HG03378 (cell line): ENCODE results near the gene USP31.

ENCODE experiments used
- ATAC-seq: cut with Tn5 transposase; IDR thresholded peaks from one replicate; pipeline ENCODE4 v1.9.1; 2021; ENCODE audit warnings: mild to moderate bottlenecking, moderate library complexity; ENCODE audit not compliant: unreplicated experiment

Gene USP31

DNA sequence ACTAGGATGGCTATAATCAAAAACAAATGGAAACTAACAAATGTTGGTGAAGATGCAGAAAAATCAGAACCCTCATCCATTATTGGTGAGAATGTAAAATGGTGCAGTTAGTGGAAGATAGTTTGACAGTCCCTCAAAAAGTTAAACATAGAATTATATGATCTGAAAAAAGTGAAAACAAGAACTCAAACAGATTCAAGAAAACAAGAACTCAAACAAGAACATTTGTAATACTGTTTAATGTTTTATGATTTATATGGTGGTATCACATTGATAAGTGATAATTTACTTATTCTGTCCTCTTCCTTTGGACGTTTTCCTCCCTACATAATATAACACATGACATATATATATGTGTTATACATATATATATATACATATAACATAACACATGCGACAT is 12.0 kb downstream of the USP31 start:
- ATAC-seq: no peak

DNA sequence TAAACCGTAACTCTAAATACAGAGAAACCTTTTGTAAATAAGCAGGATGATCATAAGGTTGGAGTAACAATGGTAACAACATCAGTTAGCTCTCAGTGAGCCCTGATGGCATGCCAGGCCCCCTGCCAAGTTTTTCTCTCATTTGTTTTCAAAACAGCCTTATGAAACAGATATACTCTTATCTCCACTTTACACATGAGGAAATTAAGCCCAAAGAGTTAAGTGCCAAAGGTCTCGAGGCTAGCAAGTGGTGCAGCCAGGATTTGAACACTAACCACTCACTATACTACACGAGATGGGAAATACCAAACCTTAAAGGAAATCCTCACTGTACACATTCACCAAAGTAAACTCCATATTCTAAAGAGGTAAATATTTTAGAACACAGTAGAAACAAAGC is 15.0 kb downstream of the USP31 start:
- ATAC-seq: no peak

DNA sequence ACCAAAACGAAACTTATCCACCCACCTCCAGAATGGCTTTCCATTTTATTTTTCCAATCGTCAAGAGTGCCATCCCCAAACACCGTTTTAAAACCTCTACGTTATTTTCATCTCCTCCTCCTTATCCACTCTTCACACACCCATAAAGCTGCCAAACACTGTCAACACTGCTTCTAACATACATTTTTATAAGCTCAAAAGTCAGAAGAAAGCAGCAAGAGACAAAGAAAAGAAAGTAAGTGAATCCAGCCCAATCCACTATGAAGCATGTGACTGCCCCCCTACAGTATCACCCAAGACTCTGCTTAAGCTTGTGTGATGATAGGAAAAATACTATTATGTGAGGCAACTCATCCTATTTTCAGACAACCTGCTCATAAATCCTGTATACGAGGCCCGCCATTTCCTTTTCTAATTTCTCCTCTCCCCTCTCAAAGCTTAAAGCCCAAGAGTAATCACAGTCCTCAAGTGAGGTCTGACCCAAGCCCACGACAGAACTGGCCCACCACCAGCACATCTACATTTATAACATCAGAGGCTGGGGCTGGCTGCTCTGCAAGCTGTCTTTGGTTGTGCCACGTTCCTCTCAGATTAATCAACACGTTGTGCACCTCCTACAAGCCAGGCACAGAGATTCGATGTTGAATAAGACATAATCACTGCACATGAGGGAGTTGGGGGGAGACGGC is 16.3 kb downstream of the USP31 start:
- no peak for ATAC-seq

DNA sequence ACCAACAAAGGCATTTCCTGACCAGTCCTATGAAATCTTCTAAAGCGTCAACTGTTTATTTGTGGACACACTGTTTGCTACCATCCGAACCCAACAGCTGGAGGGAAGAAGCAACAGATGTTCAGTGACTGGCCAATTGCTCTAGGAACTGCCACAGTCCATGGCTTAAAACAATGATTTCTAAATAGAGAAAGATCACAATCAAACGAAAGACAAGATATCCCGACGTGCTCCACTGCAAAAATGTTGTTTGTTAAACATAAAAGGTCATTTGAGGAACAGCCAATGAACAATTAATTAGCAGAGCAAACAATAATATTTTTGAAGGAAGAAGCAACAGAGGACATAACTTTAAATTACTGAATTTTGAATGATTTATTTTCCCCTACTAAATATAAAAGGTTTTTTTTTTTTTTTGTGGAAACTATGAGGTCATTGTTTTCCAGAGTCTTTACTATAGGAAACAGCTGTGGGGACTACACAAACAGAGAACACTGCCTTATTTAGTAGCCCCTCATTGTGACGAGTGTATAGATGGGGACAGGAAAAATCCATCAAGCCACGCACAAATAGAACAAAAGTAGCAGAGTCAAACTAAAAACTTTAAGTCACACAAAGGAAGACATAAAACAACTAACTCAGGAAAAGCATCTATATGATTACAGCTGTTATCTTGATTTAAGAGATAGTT is 17.2 kb downstream of the USP31 start:
- ATAC-seq: no peak

GRCh38 chr16:23131436-23131835 is 17.8 kb downstream of the USP31 start:
- ATAC-seq: no peak

DNA sequence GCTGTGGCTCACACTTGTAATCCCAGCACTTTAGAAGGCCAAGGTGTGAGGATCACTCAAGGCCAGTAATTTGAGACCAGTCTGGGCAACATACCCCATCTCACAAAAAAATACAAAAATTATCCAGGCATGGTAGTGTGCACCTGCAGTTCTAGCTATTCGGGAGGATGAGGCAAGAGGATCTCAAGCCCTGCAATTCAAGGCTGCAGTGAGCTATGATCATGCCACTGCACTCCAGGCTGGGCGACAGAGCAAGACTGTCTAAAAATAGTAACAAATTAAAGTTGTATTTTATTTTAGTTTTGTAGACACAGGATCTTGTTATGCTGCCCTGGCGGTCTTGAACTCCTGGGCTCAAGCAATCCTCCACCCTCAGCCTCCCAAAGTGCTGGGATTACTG is 18.2 kb downstream of the USP31 start:
- no peak for ATAC-seq

GRCh38 chr16:23129686-23130085 is 19.6 kb downstream of the USP31 start:
- ATAC-seq: no peak

DNA sequence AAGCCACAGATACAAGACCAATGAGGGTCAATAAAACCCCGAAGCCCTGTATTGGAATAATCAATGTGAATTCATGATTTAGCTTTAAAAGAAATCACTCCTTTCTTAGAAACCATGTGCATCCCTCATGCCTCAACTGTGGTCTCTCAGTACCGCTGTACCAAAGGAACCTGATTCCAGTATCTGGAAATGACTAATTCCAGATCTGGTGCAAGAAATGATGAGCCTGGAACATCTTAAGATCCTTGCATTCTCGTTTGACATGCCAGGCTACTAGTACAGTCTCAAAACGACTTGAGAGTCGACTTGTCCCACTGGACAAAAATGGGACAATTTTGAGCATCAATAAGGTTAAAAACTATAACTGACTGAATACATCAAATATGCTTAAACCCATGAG is 21.2 kb downstream of the USP31 start:
- no peak for ATAC-seq

DNA sequence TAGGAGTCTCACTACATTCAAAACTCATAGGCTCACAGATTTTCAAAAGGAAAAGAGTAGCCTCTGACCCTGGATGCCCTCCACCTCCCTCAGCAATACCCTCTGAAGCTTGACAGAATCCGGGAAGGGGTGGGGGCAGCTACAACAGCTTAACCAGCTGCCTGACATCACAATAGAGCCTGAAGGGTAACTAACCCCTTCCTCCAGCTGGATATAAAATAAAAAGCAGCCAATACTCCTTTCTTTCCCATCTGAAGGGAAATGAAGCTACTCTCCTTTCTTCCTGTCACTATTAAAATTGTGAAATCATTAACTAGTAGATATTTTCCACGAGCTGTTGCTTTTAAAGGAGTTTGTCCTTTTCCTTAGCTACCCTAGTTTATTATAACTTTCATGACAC is 24.0 kb downstream of the USP31 start:
- no peak for ATAC-seq

DNA sequence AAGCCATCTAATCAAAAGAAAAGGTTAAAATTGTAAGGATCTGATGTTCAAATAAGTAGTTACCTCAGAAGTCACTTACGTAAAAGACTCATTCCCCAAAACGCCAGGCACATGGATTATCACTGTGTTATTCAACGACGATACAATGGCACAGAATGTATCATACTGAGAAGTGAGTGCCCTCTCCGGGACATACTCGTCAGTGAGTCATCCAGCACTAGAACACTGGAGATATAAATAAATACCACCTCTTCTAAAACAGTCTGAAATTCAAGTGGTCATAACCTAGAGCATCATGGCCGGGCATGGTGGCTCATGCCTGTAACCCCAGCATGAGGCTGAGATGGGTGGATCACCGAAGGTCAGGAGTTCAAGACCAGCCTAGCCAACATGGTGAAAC is 24.9 kb downstream of the USP31 start:
- ATAC-seq: no peak

DNA sequence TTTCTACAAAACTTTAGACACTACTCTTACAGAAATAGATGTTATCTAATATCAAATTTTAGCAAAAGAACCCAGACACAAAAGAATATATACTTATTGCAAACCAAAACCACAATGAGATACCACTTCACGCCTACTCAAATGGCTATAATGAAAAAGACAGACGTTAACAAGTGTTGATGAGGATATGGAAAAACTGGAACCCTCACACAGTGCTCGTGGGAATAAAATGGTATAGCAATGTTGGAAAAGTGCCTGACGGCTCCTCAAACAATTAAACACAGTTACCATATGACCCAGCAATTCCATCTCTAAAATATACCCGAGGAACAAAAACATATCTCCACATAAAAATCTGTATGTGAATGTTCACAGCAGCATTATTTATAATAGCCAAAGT is 27.1 kb downstream of the USP31 start:
- ATAC-seq: no peak

DNA sequence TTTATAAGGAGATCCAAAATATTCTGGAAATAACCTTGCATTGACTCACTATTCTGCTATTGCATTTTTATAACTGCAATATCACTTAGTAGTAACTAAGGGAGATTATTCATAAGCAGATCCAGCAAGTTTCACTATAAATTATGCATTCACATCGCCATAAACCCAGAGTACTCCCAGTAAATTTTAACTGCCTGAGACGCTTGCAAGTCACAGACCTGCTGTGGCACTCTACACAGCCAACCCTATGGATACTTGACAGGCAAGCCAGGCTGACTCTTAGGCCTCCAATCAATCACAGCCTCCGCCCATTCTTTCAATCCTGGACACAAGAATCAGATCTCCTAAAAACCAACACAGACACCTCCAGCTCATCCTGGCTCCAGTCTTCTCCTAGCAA is 28.2 kb downstream of the USP31 start:
- ATAC-seq: no peak

GRCh38 chr16:23120562-23120961 is 28.7 kb downstream of the USP31 start:
- no peak for ATAC-seq

GRCh38 chr16:23119570-23119969 is 29.7 kb downstream of the USP31 start:
- no peak for ATAC-seq

DNA sequence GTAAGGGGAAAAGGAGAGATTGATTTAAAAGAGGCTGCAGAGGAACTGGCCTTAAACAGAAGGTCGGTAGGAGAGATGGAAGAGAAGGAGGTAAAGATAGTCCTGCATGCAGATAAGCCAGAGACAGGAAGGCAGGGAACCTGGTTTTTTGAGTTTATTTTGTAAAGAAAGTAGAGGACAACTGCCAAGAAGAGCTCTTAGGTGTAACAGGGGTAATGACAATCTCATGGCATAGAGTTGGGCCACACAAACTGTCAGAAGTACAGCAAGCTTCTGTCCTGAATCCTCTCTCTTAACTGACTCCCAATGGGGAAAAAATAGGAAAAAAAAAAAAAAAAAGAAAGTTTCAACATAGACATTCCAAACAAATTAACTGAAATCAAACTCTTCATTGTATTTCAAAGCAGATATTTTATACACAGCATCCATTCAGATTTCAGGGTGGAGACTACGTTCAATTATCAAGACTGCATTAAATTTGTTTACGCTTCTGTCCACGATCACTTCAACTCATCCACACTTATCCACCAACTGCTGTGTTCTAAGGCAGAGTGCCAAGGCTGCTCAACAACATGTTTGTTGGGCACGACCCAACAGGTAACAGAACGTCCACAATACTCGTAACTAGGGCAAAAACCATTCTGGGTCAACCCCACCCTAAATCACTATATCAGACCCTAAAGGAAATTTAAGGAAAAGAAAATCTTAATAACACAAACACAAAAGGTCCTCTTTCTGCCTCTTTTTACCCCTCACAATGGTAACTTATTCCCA is 34.9 kb downstream of the USP31 start:
- no peak for ATAC-seq

GRCh38 chr16:23113185-23113584 is 36.1 kb downstream of the USP31 start:
- ATAC-seq: no peak

- no peak for ATAC-seq
Measured at GRCh38 chr16:23110257-23110899, 38.9 kb downstream of the USP31 start.

GRCh38 chr16:23107936-23108335 is 41.3 kb downstream of the USP31 start:
- ATAC-seq: no peak

GRCh38 chr16:23107117-23107516 is 42.1 kb downstream of the USP31 start:
- no peak for ATAC-seq

DNA sequence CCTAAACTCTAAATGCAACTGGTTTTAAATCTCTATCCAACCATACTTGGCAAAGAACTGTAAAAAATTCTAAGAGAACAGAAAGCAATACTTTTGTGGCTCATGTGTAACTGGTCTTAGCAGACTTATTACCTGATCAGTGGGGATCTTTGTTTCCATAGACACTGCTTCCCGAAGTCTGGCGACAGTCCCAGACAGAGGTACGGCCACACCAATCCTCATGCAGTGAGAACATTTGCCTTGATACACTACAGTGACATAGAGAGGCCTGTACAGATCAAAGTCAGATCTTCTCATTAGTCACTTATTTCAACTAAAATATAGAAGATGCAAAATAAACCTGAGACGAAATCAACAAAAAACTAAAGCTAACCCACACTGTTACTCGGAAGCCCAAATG is 43.9 kb downstream of the USP31 start:
- ATAC-seq: no peak
